Endometrium (tissue), 2 donors: ENCODE results near the gene SCAF11.
"Not testable (repeated sequence)": the region's sequence is repeated elsewhere in the genome, so short reads cannot be mapped to it uniquely, and the experiment has no call there.

Experiments
- FAIRE-seq: peaks from 2 replicates; lab custom pipeline; 2012; peaks lifted over from hg19 to GRCh38; lab: Jason Lieb, UNC
- donor health status: control.
- donor health status: control.

SCAF11 gene

GRCh38 chr12:45990468-45991283 lies at the start of gene SCAF11:
Gene SCAF11 (minus strand): TSS chr12:45990574. CDS start chr12:45964167, 26,407 bp downstream.
- FAIRE-seq, result peak; percentile 94

DNA sequence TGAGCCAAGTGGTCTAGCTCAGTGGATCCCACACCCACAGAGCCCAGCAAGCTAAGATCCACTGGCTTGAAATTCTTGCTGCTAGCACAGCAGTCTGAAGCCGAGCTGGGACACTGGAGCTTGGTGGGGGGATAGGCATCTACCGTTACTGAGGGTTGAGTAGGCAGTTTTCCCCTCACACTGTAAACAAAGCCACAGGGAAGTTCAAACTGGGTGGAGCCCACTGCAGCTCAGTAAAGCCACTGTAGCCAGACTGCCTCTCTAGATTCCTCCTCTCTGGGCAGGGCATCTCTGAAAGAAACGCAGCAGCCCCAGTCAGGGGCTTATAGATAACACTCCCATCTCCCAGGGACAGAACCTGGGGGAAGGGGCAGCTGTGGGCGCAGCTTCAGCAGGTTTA lies 46.7 kb upstream of the SCAF11 start:
- not testable (repeated sequence) for FAIRE-seq

DNA sequence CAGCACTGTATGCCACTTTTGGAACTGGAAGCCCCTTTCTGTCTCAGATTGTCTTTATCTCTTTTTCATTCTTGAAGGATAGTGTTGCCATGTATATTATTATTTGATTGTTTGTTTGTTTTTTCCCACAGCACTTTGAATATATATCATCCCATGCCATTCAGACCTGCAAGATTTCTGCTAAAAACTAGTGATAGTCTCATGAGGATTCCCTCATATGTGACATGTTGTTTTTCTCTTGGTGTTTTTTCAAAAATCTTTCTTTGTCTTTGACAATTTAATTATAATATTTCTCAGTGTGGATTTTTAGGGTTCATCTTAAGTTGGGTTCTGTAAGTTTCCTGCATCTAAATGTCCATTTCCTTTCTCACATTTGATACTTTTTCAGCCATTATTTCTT lies 36.8 kb upstream of the SCAF11 start:
- no peak for FAIRE-seq

GRCh38 chr12:46024099-46024498 lies 33.7 kb upstream of the SCAF11 start:
- no peak for FAIRE-seq

GRCh38 chr12:46020768-46021167 lies 30.4 kb upstream of the SCAF11 start:
- no peak for FAIRE-seq

GRCh38 chr12:46018712-46019111 lies 28.3 kb upstream of the SCAF11 start:
- FAIRE-seq, result not testable (repeated sequence)

DNA sequence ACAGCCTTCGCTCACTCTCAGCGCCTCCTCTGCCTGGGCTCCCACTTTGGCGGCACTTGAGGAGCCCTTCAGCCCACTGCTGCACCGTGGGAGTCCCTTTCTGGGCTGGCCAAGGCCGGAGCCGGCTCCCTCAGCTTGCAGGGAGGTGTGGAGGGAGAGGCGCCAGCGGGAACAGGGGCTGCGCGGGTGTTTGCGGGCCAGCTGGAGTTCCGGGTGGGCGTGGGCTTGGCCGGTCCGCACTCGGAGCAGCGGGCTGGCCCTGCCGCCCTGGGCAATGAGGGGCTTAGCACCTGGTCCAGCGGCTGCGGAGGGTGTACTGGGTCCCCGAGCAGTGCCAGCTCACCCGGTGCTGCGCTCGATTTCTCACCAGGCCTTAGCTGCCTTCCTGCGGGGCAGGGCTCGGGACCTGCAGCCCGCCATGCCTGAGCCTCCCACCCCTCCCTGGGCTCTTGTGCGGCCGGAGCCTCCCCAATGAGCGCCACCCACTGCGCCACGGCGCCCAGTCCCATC lies 27.5 kb upstream of the SCAF11 start:
- not testable (repeated sequence) for FAIRE-seq

- FAIRE-seq, result no peak
Measured at GRCh38 chr12:46005823-46006222, 15.4 kb upstream of the SCAF11 start.

- no peak for FAIRE-seq
Measured at GRCh38 chr12:46005151-46005797, 14.9 kb upstream of the SCAF11 start.

DNA sequence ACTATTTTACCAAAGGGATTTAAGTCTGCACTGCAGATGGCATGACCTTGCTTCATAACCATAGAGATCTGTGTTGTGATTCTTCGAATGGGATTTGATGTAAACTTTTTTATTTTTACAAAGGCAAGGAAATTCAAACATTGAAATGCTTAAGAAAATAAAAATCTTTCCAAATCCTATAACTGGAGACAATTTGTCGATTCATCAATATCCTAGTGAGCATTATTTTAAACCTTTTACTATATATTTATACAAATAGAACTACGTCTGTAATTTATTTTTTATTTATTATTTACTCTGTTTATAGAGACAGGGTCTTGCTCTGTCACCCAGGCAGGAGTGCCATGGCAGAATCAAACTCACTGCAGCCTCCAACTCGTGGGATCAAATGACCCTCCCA lies 14.3 kb upstream of the SCAF11 start:
- FAIRE-seq, result no peak

- not testable (repeated sequence) for FAIRE-seq
Measured at GRCh38 chr12:46000076-46000475, 9.7 kb upstream of the SCAF11 start.

DNA sequence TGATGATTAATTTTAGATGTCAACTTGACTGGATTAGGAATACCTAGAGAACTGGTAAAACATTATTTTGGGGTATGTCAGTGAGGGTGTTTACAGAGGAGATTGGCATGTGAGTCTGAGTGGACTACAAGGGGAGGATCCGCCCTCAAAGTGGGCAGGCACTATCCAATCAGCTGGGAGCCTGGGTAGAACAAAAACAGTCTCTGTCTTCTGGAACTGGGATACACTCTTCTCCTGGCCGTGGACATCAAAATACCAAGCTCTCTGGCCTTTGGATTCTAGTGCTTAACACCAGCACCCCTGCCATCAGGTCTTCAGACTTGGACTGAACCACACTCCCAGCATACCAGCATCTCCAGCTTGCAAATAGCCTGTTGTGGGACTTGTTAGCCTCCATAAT lies 4.4 kb upstream of the SCAF11 start:
- no peak for FAIRE-seq

- no peak for FAIRE-seq
Measured at GRCh38 chr12:45991284-45992249, 1.2 kb upstream of the SCAF11 start.

- FAIRE-seq, result no peak
Measured at GRCh38 chr12:45989721-45990467, 480 bp downstream of the SCAF11 start.

- FAIRE-seq, result no peak
Measured at GRCh38 chr12:45989287-45989686, 1.1 kb downstream of the SCAF11 start.

DNA sequence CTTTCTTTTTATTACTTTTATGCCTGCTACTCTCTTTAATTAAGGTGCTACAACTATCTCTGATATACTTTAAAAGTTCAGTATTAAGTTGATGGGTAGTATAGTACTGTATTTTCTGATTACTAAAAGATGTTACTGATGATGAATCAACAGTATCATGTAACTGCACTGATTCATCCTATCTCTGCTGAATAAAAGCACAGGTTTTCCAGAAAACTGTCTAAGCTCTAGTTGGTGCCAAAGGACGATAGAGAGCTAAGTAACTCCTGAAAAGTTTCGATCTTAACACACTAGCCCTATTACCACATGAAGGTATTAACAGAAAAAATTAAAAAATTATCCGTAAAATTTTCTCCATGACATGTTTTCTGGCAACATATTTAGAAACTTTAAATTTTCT lies 2.1 kb downstream of the SCAF11 start:
- no peak for FAIRE-seq

- no peak for FAIRE-seq
Measured at GRCh38 chr12:45987340-45987727, 3.0 kb downstream of the SCAF11 start.

DNA sequence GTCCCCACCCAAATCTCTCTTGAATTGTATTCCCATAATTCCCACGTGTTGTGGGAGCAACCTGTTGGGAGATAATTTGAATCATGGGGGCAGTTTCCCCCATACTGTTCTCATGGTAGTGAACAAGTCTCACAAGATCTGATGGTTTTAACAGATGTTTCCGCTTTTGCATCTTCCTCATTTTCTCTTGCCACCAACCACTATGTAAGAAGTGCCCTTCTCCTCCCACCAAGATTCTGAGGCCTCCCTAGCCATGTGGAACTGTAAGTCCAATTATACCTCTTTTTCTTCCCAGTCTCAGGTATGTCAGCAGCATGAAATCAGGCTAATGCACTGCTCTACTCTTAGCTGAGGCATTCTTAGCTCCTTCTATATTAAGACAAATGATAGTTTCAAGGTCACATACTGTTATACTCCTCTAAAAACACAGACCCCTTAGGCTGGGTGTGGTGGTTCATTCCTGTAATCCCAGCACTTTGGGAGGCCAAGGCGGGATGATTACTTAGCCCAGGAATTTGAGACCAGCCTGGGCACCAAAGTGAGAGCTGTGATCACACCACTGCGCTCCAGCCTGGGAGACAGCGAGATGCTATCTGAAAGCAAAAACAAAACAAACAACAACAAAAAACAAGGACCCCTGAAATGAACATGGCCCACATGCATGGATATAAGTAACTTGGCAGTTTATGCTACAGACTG lies 3.6 kb downstream of the SCAF11 start:
- no peak for FAIRE-seq

GRCh38 chr12:45981075-45981837 lies 9.1 kb downstream of the SCAF11 start:
- no peak for FAIRE-seq

DNA sequence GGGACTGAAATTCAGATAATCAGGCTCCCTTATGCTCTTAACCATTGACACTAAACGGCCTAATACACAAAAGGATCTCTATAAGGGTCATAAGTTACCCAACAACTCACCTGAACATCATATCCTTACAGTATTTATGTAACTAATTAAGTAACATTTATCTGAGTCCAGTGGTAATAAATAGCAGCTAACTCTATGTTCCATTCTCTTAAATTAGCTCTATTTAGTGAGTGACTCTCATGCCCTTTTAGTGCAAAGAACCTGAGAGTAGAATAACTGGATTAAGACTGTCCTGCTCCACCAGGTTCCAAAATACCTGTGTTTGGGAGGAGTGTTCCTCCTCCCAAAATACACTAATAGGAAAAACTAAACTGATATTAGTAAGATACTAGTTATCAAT lies 9.8 kb downstream of the SCAF11 start:
- no peak for FAIRE-seq
